Dedifferentiated amniotic fluid mesenchymal stem cell (primary cell): Measurements from ENCODE around the gene ADCK2.
"Not testable (repeated sequence)": the region's sequence is repeated elsewhere in the genome, so short reads cannot be mapped to it uniquely, and the experiment has no call there.

ENCODE experiments used
- DNase-seq: peaks from one replicate; pipeline ENCODE4 v3.0.0-alpha.2; 2016; ENCODE audit errors: extremely low spot score

The ADCK2 gene

GRCh38 chr7:140695381-140695780, 22.6 kb downstream of the ADCK2 start:
- DNase-seq: no peak

GRCh38 chr7:140696024-140696679, 23.4 kb downstream of the ADCK2 start:
- peak; percentile 92 for DNase-seq

GRCh38 chr7:140696680-140697446, 24.1 kb downstream of the ADCK2 start, which contains the start of gene NDUFB2:
Gene NDUFB2 (plus strand): TSS chr7:140696708. CDS start chr7:140696745, 37 bp downstream.
- DNase-seq: peak; percentile 57

GRCh38 chr7:140697447-140698143, 24.9 kb downstream of the ADCK2 start:
- no peak for DNase-seq

GRCh38 chr7:140698477-140698876, 25.7 kb downstream of the ADCK2 start:
- DNase-seq: no peak

- DNase-seq: no peak
Measured at GRCh38 chr7:140702774-140703173, 30.0 kb downstream of the ADCK2 start.

GRCh38 chr7:140704205-140704604, 31.5 kb downstream of the ADCK2 start:
- DNase-seq: no peak

GRCh38 chr7:140707132-140707531, 34.4 kb downstream of the ADCK2 start:
- DNase-seq: no peak

GRCh38 chr7:140708764-140709163, 36.0 kb downstream of the ADCK2 start:
- DNase-seq: not testable (repeated sequence)

GRCh38 chr7:140712392-140712791, 39.6 kb downstream of the ADCK2 start:
- not testable (repeated sequence) for DNase-seq

- no peak for DNase-seq
Measured at GRCh38 chr7:140714331-140715040, 41.7 kb downstream of the ADCK2 start.

- DNase-seq: no peak
Measured at GRCh38 chr7:140719721-140720120, 47.0 kb downstream of the ADCK2 start.

GRCh38 chr7:140722254-140722653, 49.5 kb downstream of the ADCK2 start:
- no peak for DNase-seq

GRCh38 chr7:140723006-140723405, 50.3 kb downstream of the ADCK2 start:
- DNase-seq: no peak

GRCh38 chr7:140723574-140723973, 50.8 kb downstream of the ADCK2 start:
- no peak for DNase-seq

GRCh38 chr7:140724706-140725105, 52.0 kb downstream of the ADCK2 start:
- DNase-seq: no peak

GRCh38 chr7:140726281-140726680, 53.5 kb downstream of the ADCK2 start:
- DNase-seq: peak; percentile 41

GRCh38 chr7:140732416-140732815, 59.7 kb downstream of the ADCK2 start:
- no peak for DNase-seq

GRCh38 chr7:140734096-140734495, 61.4 kb downstream of the ADCK2 start:
- DNase-seq: no peak

GRCh38 chr7:140734729-140735128, 62.0 kb downstream of the ADCK2 start:
- no peak for DNase-seq

GRCh38 chr7:140738280-140738679, 65.5 kb downstream of the ADCK2 start:
- DNase-seq: no peak

GRCh38 chr7:140743255-140743654, 70.5 kb downstream of the ADCK2 start:
- DNase-seq: not testable (repeated sequence)
